GM18868 (cell line): Measurements from ENCODE around the gene TAF4B.
A peak's percentile ranks its signal among the peaks of the same experiment; 100 is the strongest.
"Not testable (repeated sequence)": the region's sequence is repeated elsewhere in the genome, so short reads cannot be mapped to it uniquely, and the experiment has no call there.

Experiments
- ATAC-seq: cut with Tn5 transposase; IDR thresholded peaks from one replicate; pipeline ENCODE4 v1.9.1; 2021; ENCODE audit warnings: mild to moderate bottlenecking, moderate library complexity; ENCODE audit not compliant: unreplicated experiment

Gene TAF4B

DNA sequence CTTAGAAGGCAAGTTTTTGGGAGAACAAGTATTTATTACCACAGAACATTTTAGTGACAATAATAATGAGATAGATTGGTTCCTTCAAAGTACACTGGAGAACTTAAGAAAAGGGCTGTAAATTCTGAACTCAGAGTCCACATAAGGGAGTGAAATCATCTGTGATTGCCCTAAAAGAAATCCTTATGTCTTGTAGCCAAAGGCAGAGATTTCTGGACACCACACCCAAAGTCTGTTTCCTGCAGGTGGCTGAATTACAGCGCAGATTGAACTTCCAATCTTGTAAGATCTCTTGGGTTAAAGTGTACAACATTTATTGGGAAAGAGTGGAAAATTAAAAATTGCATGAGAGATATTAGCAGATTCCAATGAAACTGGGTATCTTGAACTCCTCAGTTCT is 143.8 kb downstream of the TAF4B start:
- no peak for ATAC-seq

DNA sequence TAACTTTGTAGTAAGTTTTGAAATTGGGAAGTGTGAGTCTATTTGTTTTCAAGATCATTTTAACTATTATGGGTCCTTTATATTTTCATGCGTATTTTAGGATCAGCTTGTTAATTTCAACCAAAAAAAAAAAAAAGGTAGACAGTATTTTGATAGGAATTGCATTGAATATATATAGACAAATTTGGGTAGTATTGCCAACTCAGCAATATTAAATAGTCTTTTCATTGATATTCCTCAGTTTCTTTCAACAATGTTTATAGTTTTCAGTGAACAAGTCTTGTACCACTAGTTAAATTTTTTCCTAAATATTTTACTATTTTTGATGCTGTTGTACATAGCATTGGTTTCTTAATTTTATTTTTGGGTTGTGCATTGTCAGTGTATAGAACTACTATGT is 149.9 kb downstream of the TAF4B start:
- no peak for ATAC-seq

DNA sequence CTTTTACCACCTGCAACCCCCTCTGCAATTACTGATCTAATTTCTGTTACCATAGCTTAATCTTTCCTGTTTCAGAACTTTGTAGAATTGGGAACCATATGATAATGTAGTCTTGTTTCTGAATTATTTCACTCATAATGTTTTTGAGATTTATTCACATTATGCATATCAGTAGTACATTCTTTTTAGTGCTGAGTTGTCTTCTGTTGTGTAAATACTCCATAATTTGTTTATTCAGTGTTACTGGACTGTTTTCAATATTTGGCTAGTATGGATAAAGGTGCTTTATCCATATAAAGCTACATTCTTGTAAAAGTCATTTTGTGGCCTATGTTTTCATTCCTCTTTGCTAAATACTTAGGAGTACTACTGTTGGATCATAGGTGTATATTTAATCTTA is 152.5 kb downstream of the TAF4B start:
- no peak for ATAC-seq

DNA sequence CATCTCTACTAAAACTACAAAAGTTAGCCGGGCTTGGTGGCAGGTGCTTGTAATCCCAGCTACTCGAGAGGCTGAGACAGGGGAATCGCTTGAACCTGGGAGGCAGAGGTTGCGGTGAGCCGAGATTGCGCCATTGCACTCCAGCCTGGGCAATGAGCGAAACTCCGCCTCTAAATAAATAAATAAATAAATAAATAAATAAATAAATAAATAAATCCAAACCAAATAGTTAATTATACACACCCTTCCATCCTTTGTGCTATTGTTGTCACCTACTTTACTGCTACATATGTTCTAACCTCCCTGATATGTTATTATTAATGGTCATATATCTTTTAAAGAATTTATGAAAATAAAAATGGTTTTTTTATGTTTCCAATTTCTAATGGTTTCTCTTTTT is 155.3 kb downstream of the TAF4B start:
- ATAC-seq, result not testable (repeated sequence)

DNA sequence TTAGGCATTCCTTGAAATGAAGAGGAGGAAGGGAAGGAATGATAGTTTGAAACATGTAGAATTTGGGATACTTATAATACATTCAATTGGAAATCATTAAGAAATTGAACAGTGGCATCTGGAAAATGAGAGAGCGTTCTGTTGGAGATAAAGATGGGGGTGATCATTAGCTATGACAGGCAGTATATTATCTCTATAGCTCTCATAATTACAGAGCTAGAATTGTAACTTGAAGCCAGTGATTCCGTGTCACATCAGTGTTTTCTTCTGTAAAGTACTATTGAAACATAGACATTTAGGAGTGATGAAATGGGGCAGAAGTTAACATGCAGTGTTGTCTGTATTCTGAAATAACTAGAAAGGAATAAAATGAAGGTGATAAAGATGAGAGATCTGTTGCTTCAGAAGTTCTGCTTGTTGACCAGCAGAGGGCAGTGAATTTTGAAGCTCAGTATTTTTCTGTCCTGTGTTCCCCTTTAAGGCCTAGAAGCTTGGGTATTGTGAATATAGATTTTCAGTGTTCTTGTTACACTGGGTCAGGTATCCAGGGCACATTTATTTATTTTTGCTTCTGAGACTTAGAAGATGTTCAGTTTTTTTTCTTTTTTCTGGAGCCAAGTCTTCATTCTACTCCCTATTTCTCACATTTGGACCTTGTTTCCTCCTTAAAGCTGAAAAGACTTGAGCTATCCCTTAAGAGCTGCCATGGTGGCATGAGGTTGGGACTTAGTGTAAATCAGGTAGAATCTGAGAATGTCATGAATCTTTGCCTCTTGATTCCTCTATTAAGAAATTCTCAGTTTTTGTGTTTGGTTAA is 157.4 kb downstream of the TAF4B start:
- peak; percentile 89 for ATAC-seq

DNA sequence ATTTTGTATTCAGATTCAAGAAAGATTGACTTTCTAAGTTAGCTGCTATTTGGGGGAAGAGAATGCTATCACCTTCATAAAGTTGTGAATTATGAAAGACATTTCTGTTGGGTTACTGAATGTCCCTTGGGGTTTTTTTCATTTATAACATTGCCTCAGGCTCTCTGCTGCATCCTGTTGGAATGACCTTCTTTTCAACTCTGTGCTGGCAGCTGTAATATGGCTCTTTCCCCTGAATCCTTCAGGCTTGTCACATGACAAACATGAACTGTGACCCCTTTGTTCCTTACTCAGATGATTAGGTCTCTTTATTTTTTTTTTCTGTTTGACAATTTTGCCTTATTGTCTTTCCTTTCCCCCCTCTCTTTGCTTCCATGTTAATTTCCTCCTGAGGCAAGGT is 159.8 kb downstream of the TAF4B start:
- no peak for ATAC-seq

DNA sequence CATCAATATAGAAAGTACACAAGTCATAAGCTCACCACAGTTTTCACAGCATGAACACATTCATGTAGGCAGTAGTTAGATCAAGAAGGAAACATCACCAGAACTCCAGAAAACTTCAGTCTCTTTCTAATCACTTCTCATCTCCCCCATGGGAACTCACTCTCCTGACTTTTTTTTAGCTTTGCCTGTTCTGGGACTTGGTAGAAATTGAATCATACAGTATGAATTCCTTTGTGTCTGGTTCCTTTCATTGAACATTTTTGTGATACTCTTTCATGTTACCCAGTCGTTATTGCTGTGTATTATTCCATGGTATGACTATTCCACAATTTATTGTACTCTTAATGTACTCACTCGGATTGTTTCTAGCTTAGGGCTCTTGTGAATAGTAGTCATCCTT is 160.2 kb downstream of the TAF4B start:
- ATAC-seq, result no peak

DNA sequence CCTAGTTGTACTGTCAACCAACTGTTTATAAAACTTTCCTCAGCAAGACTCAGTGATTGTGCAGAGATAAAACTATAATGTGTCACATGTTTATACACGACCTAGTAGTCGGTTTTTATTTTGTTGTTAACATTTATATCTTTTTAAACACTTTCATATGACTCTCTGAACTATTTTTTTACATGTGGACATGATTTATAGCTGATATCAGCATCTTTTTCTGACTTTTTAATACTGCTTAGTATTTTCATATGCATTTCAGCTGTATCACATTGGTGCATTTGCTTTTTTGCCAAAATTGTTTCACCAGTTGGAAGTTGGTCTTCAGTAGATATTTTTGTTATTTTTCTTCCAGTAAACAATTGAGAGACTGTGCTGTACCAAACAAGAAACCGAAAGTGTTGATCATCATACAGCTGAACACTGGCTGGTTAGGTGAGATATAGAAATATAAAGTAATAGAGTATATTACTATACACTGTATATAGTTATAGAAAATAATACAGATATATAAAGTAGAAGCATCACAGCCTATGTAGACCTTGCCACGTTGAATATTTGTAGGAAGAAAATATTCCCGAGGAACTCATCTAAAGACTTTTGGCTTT is 167.9 kb downstream of the TAF4B start:
- no peak for ATAC-seq

DNA sequence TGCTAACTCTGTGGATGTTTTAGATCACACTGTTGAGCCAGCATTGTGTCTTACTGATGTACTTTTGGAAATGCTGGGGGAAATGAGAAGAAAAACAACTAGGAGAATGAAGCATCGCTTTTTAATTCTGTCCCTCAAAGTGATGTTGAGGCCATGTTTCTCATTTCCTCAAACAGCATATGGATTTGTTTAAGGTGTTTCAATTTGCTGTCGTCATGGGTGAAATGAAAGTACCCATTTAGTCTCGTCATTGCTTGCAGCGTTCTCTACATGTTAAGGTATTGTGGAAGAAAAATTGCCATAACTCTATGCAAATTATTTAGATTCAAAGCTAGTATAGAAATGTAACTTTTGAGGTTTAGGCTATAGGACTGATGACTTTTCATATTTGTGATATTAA is 170.8 kb downstream of the TAF4B start:
- peak; percentile 78 for ATAC-seq

DNA sequence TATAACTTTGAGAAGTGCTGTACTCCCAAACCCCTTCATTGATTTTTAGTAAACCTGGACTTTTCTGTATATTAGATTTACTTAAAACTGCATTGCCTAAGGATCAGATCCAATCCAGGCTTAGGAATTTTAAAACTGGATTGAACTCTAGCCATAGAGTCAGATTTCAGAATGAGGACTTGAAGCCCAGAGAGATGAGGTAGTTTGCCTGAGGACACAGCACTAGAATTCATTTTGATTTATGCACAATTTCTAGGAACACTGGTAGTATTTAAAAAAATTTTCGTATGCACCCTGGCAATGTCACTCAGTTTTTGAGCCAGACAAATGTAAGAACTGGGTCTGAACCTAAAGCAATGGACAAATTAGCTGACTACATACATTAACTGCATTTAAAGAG is 177.2 kb downstream of the TAF4B start:
- ATAC-seq, result no peak

DNA sequence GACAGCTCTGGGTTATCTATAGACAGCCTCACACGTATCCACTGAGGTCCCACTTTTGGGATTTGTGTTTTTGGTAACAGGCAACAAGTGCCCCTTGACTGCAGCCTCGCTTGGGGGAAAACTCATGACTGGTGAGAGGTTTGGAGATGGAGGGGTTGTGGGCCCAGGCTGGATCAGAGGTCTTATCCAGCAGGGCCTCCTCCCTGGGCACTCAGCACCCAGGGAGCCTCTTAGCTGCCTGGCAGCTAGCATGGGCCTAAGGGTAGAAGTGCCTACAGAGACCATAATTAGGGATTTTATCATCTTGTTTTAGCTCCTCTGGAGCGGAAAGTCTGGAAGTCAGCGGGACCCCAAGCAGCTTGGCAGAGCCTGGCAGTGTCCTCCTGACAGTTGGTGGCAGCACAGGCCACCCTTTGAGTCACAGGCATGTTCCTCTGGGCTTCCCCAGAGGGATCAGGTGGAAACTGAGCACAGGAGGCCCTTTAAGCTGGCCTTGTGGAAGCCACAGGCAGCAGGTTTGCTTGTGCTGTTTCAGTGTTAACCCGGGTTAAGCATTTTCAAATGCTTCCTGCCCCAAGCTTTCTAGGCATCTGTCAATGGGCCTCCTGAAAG is 179.1 kb downstream of the TAF4B start:
- peak; percentile 85 for ATAC-seq

DNA sequence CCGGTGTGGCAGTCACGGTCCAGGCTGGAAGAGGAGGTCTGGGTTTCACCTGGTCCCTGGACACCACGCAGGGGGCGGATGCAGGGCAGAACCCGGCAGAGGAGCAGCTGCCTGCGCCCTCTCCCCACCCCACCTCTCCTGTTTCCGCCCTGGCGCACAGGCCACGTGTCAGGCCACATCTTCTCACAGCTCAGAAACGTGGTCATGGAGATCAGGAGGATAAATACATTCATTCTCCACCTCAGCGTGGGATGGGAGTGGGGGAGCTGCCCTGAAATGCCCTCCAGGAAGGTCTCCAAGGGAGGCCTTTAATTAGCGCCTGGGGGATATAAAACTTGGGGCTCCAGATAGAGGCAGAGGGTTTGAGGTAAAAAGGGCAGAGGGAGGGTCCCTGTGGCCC is 180.1 kb downstream of the TAF4B start:
- ATAC-seq, result no peak

DNA sequence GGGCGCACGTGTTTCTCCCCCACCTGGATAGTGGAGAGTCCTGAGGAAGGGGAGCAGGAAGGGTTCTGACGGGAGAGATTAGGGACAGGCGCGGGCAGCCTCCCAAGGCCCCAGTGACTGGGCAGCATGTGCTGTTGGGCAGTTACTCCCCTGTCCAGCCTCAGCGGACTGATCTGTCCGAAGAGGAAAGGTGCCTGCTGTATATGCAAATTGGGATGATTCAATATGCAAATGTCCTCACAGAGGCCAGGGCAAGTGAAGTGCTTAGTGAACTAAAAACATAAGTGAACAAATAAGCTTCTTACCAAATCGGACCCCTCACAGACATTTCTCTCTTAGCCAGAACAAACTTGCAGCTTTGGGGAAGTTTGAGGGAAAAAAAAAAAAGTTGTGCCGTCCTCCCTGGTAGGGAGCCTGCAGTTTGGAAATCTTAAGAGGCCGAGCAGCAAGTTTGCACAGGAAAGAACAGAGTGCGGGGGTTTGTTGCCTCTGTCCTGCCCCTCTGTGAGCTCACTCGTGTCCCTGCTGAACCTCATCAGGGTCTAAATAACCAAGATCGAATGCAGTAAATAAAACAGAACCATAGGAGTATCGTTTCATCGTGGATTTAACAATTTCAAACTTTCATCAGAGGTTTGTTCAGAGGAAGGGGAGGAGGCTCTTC is 180.7 kb downstream of the TAF4B start:
- no peak for ATAC-seq

DNA sequence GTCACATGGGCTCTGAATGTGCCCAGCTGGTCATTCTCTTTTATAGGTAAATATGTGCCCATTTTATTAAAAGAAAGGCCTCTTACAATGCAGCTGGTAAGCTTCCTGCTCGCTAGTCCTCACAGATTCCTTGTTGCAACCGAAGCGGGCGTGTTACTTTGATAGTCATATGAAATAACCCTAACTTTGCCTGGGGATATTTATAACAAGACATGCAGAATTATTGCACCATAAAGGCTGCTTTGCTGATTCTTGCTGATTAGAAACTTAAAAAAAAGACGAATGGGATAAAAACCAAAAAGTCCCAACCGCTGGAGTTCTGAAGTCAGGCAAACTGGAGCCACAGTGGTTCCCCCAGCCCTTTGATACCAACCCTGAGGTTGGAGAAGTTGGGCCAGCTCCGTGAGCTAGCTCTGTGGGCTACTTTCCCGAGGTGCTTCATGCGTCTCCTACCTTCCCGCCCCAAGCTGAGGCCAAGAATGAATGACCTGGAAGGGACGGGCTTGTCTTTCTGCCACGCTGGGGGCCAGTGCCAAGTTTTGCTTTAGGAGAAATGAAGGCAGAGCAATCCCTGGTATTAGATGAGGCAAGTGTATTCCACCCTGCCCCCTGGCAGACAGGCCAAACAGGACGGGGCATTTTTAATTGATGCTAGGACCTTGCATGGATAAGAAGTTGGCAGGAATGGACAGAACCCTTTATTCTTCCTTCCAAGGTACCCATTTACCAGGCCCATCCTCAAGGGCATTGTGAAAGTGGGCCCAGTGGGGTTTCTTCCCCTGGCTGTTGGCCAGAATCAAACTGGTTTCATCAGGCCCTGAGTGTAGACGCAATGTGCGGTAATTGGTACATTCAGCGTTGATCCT is 181.7 kb downstream of the TAF4B start:
- ATAC-seq, result no peak

DNA sequence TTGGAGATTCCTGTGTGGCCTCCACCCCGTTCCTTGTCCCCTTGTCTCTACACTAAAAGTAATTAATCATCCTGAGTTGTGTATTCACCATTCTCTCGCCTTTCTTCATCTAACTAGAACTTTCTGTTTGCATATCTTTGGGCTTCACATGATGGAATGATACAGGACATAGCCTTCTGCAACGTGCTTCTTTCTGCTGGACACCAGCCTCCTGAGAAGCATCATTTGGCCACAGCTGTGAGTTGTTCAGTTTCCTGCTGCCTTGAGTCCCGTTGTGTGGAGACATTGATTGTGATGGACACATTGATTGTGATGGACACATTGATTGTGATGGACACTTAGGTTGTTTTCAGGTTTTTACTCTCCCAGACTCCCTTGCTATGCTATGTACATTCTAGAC is 182.8 kb downstream of the TAF4B start:
- no peak for ATAC-seq

DNA sequence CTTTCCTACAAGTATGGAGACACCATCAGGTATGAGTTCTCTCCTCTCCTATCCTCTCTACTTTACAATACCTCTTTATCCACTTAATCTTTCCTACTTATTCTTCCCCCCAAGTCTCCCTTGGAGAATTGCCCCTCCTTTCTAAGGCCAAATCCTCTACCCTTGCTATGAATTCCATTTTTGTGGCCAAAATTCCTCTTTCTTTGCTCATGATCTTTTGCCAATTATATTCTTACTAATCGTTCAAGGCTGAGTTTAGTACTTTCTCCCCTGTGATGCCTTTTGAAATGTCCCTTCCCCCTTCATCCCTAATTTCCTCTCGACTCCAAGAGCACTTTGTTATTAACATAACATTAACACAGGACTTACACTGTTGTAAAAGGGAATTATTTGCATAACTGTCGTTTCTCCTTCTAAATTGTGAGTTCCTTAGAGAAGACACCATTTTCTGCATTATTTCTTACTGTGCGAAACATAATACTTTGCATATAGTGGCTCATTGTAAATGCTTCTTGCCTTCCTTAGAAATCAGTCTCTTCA is 188.7 kb downstream of the TAF4B start:
- no peak for ATAC-seq

DNA sequence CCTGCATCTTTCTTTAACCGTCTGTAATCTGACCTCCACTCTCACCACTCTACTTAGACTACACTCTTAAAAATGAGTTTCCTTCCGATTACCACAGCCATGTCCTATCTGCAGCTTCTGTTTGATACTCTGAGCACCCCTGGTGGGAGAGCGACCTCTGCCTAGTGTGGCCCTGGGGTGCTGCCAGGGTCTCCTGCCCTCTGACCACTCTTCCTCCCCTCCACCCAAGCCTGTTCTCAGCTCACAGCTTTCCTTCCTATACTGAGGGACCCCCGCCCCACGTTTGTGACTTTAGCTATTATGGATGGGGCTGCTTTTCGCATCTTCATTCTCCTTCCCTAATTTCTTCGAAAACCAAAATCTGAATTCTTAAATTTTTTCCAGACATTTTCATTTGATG is 189.4 kb downstream of the TAF4B start:
- ATAC-seq, result no peak

DNA sequence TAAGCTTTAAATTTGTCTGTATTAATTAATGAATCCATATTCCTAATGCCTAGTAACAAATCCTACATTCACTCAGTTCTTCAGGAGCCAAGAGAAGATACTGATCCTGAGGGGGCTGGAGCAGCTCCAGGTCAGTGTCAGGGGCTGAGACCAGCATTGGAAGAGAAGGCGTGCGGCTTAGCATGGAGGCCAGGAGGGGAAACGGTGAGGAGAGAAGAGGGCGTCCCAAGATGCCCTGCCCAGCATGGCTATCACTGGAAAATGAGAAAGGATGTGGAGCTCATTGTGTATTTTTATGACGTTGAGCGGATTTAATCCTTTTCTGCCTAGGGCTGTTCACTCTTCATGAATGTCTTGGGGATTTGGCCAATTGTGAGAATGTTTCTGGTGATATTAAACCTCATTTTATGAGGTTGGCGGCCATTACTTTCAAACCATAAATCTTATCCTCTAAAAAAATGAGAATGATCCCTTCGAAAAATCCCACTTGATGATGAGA is 190.5 kb downstream of the TAF4B start:
- no peak for ATAC-seq

DNA sequence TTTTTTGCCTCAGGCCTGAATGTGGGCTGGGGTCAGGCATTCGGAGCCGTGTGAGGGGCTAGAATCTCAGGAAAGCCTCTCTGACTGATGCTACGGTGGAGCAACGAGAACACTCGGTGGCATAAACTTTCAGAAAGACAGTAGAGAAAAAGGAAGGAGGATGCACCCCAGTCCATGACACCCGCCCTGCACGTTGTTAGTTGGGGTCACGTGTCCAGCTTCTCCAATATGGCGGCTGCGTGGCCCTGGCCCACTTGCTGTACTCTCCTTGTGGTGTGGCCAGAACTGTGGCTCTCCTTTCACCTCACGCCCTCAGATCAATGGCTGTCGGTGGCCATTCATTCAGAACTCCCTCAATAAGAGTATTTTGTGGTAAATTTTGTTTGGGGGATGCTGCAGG is 190.9 kb downstream of the TAF4B start:
- ATAC-seq, result no peak

DNA sequence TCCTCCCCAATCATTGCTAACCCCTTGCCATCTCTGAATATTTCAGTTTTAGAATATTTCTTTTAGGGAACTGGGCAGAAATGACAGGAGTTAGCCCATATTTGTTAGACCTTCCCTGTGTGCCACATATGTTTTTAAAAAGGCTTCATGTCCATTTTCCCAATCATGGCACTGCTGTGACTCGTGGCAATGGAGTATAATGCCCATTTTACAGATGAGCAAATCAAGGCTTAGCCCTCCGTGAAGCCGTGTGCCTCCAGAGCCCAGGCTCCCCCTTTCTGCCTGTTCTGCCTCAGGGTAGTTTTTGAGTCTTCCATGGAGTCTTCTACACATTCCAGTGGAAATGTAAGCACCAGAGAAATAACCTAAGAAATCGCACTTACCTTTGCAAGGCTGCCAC is 192.0 kb downstream of the TAF4B start:
- ATAC-seq, result no peak
